ENCODE data around the gene DENND2A.
"Not testable (repeated sequence)": the region's sequence is repeated elsewhere in the genome, so short reads cannot be mapped to it uniquely, and the experiment has no call there.

Gene DENND2A

DNA sequence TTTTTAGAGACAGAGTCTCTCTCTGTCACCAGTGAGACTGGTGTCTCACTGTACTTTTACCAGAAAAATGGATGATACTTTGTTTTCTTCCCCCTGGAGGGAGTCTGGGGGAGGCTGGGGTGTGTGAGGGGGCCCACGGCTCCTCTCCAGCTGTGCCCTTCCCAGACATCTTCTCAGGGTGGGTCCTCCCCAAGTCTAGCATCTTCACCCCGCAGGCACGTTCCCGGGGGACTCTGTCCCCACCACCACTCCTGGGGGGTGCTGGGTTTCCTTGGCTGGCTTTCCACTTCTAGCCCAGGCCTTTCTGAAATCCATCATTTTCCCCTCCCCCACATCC, 99.5 kb downstream of the DENND2A start:
- DNase-seq, result no peak

DNA sequence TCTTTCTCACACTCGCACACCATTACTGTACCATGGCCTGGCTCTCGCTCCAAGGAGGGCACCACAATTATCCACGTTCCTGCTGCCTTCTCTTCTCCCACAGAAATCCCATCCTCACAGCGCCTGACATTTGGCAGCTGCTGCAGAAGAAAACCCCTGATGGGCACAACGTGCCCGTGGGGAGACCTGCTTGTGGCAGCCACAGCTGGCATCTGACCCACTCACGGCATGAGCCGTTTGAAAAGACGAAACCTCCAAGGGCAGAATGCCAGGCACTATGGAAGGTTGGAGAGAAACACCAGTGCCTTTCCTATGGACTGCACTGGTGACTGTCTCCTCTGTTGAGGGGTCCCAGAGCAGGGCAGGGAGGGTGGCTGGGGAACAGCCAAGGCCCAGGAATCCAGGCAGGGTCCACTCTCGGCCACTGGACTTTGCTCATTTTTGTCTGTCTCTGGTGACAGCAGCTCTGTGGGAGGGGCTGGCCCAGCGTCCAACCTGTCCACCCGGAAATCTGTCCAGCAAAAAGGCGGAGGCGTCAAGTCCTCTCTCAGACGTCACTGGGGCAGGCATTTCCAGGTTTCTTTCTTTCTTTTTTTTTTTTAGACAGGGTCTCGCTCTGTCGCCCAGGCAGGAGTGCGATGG, 100.4 kb downstream of the DENND2A start:
- DNase-seq, result no peak

DNA sequence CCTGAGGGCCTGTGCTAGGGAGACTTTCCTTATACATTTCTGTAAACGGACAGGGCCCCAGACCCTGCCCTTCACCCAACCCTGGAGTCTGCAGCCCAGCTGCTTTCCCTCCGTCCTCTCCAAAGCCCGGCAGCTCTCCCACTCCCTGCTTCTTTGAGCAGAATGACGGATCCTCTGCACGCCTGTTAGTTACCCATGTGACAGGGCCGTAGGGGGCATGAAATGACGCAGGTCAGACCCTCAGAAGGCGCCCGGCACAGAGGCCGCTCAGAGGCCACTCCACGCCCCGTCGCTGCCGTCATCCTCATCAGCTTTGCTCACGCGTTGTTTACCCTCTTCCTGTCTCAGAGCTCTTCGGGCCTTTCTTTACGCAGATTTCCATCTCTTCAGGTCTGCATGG, 101.2 kb downstream of the DENND2A start:
- DNase-seq, result no peak

DNA sequence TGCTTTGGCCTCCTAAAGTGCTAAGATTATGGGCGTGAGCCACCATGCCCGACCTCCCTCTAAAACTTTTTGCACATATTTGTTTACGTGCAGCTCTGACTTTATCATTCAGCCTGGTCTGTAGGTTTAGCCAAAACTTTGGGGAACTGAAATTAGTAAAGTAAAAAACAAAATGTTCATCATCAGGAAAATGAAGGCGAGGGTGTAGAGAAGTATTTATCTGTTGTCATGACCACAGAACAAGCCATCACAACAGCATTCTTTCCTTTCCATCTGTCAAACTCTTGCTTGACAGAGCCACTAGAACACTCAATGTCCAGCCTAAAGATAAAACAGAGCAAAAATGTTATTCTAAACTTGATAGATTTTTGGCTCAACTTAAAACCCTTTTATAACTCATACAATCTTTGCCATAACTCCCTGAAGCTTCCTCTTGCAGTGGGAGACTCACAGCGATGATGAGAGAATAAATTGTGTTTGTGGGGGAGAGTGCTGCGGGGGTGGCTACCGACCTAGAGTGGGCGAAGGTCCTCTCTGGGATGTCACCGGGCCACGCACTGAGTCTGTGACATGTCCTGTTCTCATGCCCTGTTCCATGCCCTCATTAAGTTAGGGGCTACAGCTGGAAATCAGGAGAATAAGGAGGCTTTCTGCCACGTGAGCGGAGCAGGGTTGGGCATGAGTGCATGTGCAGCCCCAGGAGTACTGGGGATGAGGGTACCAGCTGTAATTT, 102.7 kb downstream of the DENND2A start:
- DNase-seq, result no peak

DNA sequence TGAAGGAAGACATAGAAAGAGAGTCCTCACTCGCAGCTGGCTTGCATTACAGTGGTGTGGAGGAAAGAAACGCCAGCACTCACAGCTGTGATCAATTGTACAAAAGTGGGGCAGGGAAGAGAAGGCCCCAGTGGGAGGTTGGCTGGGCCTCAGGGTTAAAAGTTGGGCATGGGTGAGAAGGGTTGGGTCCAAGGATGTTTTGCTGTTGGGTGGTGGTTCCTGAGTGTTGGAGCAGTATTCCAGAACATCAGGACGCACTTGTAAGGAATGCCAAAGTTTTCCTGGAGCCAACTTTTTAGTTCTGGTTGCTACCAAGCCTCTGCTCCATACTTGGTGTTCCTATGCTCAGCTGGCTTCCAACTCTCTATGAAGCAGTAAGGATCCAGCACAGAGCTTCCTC, 105.9 kb downstream of the DENND2A start:
- DNase-seq, result no peak

DNA sequence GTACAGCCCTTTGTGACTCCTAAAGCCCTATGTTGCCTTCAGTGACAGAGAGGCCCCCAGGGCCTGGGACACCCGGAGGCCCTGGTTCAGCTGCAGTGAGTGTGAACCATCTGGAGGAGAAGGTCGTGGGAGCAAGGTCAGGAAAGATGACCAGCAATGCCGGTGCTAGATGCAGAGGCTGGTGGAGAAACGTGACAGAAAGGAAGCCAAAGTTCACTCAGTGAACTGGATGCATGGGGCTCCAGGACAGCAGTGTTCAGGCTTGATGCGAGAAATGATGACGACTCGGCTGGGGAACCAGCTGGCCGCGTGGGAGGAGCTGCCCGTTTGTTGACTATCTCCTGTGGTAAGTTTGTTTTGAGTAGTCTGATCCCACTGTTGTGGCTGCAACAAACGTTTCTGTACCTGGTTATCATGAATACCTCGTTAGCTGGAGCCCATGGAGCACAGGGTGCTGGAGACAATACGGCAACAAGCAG, 107.2 kb downstream of the DENND2A start:
- DNase-seq, result no peak

DNA sequence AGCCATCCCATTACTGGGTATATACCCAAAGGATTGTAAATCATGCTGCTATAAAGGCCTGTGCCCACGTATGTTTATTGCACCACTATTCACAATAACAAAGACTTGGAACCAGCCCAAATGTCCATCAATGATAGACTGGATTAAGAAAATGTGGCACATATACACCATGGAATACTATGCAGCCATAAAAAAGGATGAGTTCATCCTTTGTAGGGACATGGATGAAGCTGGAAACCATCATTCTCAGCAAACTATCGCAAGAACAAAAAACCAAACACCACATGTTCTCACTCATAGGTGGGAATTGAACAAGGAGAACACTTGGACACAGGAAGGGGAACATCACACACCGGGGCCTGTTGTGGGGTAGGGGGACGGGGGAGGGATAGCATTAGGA, 111.2 kb downstream of the DENND2A start:
- DNase-seq, result not testable (repeated sequence)

DNA sequence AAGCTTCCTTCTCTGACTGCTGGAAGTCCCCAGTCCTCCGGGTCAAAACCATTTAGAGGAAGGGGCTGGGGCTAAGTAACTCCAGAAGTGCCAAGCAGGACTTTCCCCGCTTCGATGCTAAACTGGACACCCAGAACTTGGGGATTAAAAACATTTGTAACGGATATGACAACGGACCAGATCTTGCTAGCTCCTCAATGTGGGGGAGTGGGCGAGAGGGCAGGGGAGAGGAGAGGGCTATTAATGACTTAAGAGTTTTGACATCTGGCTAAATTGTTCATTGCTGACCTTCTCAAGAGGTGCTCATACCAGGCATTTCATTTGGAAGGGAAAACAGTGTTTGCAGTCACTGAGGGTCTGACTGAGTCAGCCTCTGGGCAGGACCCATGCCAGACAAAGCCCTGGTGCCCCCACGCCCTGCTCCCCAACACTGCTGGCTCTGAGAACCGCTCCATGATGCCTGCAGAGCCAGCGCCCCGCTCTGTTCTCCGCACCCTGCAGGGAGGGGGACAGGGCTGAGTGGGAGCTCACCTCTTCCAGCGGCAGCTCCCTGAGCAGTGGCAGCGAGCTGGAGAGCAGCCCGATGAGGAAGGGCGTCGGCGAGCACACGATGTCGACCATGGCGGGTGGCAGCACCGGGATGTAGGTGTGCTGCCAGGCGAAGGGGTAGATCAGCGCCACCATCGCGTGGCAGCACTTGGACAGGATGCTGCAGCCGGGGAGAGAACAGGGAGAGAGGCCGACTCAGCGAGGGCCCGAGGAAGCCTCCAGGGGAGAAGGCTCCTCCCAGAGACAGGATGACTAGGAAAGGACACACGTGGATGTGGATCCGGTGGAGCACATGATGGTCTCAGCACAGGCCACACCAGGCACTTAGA, 113.6 kb downstream of the DENND2A start:
- DNase-seq, result no peak

DNA sequence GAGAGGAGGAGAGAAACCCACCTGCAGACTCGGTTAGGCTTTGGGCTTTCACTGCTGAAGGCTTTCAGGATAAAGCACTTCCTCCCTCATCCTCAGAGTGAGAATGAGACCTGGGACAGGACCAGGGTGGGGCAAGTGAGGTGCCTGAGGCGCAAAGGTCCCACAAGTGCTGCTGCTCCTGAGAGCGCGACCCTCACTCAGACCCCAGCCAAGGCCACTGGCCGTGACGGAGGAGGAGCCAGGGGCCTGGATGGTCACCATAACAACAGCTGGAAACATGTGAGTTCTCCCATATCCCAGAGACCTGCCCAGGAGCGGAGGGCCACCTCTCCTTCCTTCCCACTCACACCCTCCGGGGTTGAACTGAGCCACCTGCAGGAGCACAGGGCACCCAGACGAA, 114.4 kb downstream of the DENND2A start:
- no peak for DNase-seq

DNA sequence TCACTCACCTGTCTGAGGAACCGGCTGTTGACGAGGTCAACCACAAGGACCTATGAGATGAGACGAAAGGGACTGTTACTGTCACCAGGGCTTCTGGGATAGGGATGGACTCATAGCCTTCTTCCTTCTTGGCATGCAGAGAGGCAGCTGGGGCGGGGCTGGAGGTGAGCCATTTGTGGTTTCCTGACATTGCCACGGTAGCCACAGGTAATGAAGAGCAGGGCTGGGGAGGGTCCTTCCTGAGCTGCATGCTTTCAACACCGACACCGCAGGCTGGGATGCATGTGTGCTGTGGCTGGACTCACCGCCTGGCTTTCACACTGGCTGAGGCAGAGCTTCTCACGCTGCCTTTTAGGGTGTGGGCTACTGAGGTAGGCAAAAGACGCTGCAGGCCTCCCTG, 114.9 kb downstream of the DENND2A start:
- no peak for DNase-seq

DNA sequence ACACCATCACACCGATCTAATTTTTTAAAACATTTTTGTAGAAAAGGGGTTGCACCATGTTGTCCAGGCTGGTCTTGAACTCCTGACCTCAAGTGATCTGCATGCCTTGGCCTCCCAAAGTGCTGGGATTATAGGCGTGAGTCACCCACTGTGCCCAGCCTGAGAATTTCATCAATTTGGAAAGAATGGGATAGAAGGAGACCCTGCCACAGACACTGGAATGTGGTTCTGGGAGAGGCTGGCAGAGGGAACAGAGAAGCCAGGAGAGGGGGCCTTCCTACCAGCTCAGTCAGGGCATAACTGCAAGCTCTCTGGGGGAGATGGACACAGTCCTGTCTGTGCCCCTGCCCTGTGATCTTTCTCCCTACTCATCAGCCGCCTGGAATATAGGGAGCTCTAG, 119.2 kb downstream of the DENND2A start:
- no peak for DNase-seq

DNA sequence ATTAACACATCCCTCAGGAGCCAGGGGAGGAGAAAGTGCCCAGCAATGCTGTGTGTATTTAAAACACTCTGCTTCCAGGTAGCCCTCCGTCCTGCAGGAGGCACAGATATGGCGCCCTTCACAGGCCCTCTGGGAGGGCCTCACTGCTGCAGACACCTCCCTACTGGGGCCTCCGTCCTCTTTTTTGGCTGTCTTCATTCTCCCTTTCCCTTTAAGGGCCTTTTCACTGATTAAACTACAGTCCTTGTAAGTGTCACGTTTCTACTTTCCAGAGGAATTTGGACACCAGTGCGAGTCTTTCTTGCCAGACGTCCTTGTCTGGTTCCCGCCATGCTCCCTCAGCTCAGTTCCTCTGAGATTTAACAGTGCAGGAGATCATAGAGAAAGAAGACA, 121.6 kb downstream of the DENND2A start:
- DNase-seq, result no peak

DNA sequence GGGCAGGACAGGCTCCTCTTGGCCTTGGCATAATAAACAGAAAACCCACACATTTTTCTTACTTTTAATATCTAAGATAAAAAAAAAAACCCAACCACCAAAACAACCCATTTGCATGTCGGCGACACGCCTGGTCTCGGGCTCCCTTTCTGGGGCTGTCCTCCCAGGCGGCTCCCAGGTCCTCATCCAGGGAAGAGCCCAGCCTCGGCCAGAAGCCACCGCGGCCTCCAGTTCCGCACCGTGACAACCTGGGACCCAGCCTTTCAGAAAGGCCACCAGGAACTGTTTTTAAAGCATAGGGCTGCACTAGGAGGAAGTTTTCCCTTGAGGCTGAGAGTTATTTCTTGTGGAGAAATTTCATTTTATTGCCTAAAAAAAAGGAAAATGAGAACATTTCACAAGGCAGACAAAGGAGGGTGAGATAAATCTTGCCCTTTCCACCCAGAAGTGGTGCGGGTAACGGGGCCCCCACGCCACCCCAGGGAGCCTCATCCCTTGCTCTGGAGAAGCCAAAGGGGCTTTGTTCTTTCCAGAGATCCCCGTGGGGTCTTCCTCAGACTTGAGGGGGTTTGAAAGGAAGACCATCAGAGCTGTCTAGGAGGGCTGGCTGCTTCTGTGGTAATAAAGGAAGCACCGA, 122.1 kb downstream of the DENND2A start:
- DNase-seq, result no peak

DNA sequence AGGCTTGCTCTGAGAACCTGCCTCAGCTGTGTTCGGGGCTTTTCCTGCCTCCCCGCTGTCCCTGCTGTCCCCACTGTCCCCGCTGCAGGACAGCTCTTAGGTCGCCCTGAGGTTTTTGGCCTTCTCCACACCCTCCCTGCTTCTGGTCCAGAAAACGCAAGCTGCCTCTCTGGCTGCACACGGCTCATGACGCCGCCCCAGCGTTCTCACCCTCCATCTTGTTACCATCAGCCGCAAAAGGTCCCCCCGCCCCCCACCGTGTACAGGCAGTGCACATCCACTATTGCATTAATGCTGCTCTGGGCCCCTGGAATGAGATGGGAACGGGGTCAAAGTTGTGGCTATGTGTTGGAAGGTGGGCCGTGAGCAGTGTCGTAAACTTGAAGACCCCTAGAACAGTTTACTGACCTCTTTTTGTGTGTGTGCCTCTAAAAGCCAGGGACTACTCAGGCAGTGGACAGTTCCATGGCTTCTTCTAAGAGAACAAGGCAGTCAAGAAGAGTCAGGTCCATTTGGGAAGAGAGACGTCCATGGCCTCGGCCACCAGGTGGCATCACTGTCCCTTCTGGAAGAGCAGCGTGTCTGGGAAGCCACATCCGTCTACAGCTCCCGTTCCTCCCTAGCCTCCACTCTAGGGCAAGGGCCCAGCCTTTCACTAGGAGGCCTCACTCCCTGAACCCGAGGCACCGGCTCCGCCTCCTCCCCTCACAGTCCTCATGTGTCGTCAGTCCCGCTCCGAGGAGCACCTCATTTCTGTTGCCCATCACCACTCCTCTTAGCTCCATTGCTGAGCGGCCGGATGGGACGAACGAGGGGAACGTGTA, 122.9 kb downstream of the DENND2A start:
- DNase-seq, result peak; percentile 93

DNA sequence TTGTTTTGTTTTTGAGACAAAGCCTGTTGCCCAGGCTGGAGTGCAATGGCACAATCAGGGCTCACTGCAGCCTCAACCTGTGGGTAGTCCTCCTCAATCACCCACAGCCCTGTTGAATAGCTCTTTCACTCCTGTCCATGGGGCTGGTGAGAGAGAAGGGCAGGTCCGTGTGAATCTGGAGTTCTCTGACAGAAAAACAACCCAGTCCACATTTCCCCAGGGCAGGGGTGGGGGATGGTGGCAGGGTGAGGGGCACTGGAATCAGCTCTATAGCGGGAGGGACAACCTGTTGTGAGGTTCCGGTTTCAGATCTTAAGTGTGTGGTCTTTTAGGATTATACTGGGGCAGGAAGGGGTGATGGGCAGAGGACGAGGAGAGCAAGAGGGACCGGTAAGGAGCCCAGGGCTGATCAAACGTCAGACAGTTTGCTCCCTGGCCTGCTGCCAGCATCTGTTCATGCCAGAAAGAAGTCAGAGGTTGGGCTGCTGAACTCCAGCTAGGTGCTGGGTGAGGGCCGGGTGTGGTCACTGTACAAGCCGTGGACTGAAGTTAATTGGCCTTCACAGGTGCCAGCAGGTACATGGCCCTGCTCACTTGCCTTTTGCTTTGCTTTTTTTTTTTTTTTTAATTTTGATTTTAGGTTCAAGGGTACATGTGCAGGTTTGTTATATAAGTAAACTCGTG, 128.2 kb downstream of the DENND2A start:
- DNase-seq, result peak; percentile 5

DNA sequence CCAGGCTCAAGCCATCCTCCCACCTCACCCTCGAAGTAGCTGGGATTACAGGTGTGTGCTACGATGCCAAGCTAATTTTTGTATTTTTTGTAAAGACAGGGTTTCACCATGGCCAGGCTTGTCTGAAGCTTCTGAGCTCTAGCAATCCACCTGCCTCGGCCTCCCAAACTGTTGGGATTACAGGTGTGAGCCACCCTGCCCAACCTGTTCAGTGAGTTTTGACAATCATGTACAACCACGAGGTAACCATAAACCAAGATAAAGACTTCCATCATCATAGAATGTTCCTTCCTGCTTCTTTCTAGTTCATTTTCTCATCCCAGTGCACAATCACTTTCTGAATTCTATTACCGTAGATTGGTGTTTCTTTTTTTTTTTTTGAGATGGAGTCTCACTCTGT, 130.8 kb downstream of the DENND2A start:
- no peak for DNase-seq

DNA sequence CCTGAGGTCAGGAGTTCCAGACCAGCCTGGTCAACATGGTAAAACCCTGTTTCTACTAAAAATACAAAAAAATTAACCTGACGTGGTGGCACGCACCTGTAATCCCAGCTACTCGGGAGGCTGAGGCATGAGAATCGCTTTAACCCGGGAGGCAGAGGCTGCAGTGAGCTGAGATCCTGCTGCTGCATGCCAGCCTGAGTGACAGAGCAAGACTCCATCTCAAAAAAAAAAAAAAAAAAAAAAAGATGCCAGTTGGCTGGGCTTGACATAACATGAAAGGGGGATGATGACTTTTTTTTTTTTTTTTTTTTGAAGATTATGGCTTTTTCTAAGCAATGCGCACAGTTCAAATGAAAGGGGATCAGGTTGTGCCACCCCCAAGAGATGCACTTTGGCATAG, 133.1 kb downstream of the DENND2A start:
- DNase-seq, result peak; percentile 15

DNA sequence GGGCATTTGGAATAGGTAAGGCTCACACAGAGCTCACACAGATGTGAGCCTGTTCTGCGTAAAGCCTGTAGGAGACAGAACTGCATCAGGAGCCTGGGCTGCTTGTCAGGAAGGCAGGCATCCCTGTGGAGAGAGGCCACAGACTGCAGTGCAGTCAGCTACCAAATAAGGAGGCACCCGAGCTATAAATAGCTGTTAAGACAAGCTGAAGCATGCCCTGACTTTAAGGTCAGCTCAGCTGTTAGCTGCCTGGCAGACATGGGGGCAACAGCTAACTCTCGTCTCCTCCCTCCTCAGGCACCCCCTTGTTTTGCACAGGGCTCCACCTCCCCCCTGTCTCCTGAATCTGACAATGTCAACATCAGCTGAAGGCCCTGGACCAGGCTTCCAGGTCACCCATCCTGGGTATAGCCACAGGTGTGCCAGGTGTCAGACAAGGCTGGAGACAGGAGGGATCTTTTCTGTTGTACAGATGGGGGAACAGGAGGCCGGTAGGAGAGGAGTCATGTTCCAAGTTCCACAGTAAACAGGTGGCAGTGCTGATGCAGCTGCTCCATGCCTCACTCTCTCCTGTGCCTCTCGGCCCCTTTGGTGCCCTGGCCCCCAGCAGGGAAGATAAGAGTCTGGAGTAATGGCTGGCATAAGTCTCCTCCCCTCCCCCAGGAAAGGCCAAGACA, 133.7 kb downstream of the DENND2A start:
- peak; percentile 88 for DNase-seq

DNA sequence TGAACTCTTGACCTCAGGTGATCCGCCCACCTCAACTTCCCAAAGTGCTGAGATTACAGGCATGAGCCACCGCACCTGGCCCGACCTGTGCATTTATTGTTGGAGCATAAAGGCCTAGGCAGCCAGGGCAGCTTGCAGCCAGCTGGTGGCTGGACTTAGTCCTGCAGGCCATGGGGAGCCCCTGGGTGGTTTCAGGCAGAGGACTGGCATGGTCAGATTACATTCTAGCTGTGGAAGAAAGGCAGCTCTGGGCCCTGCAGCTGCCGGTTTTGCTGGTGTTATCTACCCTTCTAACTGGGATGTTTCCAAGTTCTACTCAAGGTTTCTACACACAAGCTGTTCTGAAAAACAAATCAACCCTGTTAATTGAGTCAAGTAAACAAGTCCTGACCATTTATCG, 138.6 kb downstream of the DENND2A start:
- DNase-seq, result no peak

DNA sequence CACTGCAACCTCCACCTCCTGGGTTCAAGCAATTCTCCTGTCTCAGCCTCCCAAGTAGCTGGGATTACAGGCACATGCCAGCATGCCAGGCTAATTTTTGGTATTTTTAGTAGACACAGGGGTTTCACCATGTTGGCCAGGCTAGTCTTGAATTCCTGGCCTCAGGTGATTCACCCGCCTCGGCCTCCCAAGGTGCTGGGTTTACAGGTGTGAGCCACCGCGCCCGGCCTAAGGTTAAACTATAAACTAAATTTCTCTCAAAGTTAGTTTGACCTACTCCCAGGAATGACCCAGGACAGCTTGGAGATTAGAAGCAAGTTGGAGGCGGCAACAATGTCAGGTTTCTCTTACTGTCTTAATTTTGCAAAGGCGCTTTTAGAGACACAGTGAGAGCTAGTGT, 142.8 kb downstream of the DENND2A start:
- DNase-seq, result not testable (repeated sequence)

DNA sequence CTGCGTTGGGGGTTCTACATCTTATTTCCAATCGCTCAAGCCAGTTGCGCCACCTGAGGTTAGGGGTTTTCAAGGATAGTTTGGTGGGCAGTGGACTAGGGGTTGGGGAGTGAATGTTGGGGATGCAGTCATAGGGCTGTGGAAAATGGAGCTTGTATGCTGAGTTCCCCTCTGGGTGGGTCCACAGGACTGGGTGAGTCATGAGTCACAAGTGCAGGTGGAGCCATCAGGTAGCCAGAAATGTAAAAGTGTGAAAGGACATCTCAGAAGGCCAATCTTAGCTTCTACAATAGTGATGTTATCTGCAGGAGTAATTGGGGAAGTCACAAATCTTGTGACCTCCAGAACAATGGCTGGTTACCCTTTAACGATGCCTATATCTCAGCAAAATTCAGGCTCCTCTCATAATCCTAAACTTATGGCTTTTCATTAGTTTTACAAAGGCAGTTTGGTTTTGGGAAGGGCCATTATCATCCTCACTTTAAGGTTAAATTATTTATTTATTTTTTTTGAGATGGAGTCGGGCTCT, 143.3 kb downstream of the DENND2A start:
- DNase-seq, result no peak

All from NCI-H1694 (cell line).